ENCODE results near the gene MOB3A.

Gene MOB3A

DNA sequence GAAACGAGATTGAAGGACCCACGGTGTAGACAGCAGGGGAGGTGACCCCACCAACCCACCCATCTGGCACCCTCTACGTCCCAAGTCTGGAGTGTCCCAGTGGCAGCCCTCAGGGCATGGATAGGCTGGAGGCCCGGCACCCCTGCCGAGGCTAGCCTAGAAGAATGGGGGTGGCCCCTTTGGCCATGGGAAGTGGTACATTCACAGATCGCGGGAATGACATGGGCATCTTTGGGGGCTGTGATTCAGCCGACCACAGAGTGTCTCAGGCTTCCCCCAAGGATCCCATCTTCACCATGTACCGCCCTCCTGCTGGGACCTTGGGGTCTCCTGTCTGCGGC, 33.8 kb downstream of the MOB3A start:
- H3K4me1 ChIP-seq (ENCODE audit: insufficient read depth, low read length, poor library complexity, severe bottlenecking): peaks cover 33% of the 10 kb centered on the region
- TF ChIP-seq EZH2phosphoT487 (IDR thresholded peaks at IDR 0.05; ENCODE audit: borderline replicate concordance): no peak
- TF ChIP-seq CTCF (conservative IDR thresholded peaks at IDR 0.05; ENCODE audit: low read length): no peak
- H3K36me3 ChIP-seq (ENCODE audit: insufficient read depth, low read length): no peaks in the 10 kb centered on the region
- H3K9me2 ChIP-seq (replicated peaks; ENCODE audit: low read depth, low read length): no peaks in the 10 kb centered on the region
- no peaks in the 10 kb centered on the region for H4K20me1 ChIP-seq (ENCODE audit: insufficient read depth, low read length, poor library complexity, severe bottlenecking)
- H3K79me2 ChIP-seq (ENCODE audit: insufficient read depth, low read length): peaks cover 32% of the 10 kb centered on the region
- 0 out of 2 replicates have a peak overlapping the region, but pooled peaks have one; percentile 81 for H2AFZ ChIP-seq (ENCODE audit: low read length)
- no peaks in the 10 kb centered on the region for H3F3A ChIP-seq (ENCODE audit: low read depth)
- H3K4me2 ChIP-seq (ENCODE audit: low read depth, low read length, poor library complexity, severe bottlenecking): peak overlapping the region; percentile 98
- peak overlapping the region; percentile 96 for H3K4me3 ChIP-seq (ENCODE audit: low read length, poor library complexity, severe bottlenecking)
- H3K9ac ChIP-seq (ENCODE audit: low read depth, low read length, poor library complexity, severe bottlenecking): peak overlapping the region; percentile 93
- H3K9me3 ChIP-seq (ENCODE audit: insufficient read depth, low read depth, low read length): no peaks in the 10 kb centered on the region
- no peaks in the 10 kb centered on the region for H3K27me3 ChIP-seq (ENCODE audit: insufficient read depth, low read length, poor library complexity, severe bottlenecking)

GRCh38 chr19:2061495-2062388, 34.4 kb downstream of the MOB3A start:
- H3K9ac ChIP-seq (ENCODE audit: low read depth, low read length, poor library complexity, severe bottlenecking): peak overlapping the region; percentile 93
- no peaks in the 10 kb centered on the region for H4K20me1 ChIP-seq (ENCODE audit: insufficient read depth, low read length, poor library complexity, severe bottlenecking)
- H3K9me2 ChIP-seq (replicated peaks; ENCODE audit: low read depth, low read length): no peaks in the 10 kb centered on the region
- peaks cover 39% of the 10 kb centered on the region for H3K4me1 ChIP-seq (ENCODE audit: insufficient read depth, low read length, poor library complexity, severe bottlenecking)
- H3F3A ChIP-seq (ENCODE audit: low read depth): no peaks in the 10 kb centered on the region
- peaks cover 35% of the 10 kb centered on the region for H3K79me2 ChIP-seq (ENCODE audit: insufficient read depth, low read length)
- TF ChIP-seq CTCF (conservative IDR thresholded peaks at IDR 0.05; ENCODE audit: low read length) (no peak; the same call in 1 of the 2 replicates), EZH2phosphoT487 (IDR thresholded peaks at IDR 0.05; ENCODE audit: borderline replicate concordance) (no peak)
- peak overlapping the region; percentile 96 for H3K4me3 ChIP-seq (ENCODE audit: low read length, poor library complexity, severe bottlenecking)
- no peaks in the 10 kb centered on the region for H3K9me3 ChIP-seq (ENCODE audit: insufficient read depth, low read depth, low read length)
- peak overlapping the region; percentile 98 for H3K4me2 ChIP-seq (ENCODE audit: low read depth, low read length, poor library complexity, severe bottlenecking)
- no peaks in the 10 kb centered on the region for H3K36me3 ChIP-seq (ENCODE audit: insufficient read depth, low read length)
- H3K27me3 ChIP-seq (ENCODE audit: insufficient read depth, low read length, poor library complexity, severe bottlenecking): no peaks in the 10 kb centered on the region
- peak overlapping the region; percentile 81 for H2AFZ ChIP-seq (ENCODE audit: low read length)

DNA sequence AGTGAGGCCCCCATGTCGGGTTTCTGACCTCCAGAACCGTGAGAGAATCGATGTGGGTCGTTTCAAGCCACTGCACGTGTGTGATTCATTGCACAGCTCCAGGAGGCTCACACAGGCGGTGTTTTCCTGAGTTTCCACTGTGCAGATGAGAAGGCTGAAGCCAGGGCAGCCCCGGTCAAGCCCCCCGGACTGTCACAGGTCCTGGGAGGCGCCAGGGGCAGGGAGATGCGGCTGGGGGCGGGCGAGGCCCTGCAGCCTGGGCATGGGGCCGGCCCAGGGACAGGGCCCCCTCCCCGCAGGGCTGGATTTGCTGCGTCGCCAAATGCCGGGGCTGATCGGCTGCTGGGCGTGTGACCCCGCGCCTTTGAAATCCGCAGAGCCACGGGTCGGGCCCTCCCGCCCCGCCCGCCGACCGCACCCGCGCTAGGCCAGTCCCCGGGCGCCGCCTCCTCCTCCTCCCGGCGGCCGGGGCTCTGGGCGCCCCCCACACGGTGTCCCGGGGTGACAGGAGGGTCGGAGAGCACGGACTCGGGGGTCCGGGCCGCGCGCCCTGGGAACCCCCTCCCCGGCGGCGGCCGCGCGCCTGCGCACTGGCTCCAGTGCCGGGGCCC, 35.1 kb downstream of the MOB3A start:
- Histone ChIP-seq H3K4me1 (ENCODE audit: insufficient read depth, low read length, poor library complexity, severe bottlenecking) (peaks cover 43% of the 10 kb centered on the region), H3F3A (ENCODE audit: low read depth) (no peaks in the 10 kb centered on the region), H4K20me1 (ENCODE audit: insufficient read depth, low read length, poor library complexity, severe bottlenecking) (no peaks in the 10 kb centered on the region), H3K4me2 (ENCODE audit: low read depth, low read length, poor library complexity, severe bottlenecking) (peak overlapping the region; percentile 88), H3K79me2 (ENCODE audit: insufficient read depth, low read length) (peaks cover 37% of the 10 kb centered on the region), H3K36me3 (ENCODE audit: insufficient read depth, low read length) (no peaks in the 10 kb centered on the region), H3K4me3 (ENCODE audit: low read length, poor library complexity, severe bottlenecking) (peak overlapping the region; percentile 96), H3K9me2 (replicated peaks; ENCODE audit: low read depth, low read length) (no peaks in the 10 kb centered on the region), H3K9me3 (ENCODE audit: insufficient read depth, low read depth, low read length) (no peaks in the 10 kb centered on the region), H2AFZ (ENCODE audit: low read length) (peak overlapping the region; percentile 47; the same call in 1 of the 2 replicates), H3K9ac (ENCODE audit: low read depth, low read length, poor library complexity, severe bottlenecking) (peak overlapping the region; percentile 93), H3K27me3 (ENCODE audit: insufficient read depth, low read length, poor library complexity, severe bottlenecking) (no peaks in the 10 kb centered on the region)
- no peak for TF ChIP-seq EZH2phosphoT487 (IDR thresholded peaks at IDR 0.05; ENCODE audit: borderline replicate concordance)
- TF ChIP-seq CTCF (conservative IDR thresholded peaks at IDR 0.05; ENCODE audit: low read length): no peak

Data from Loucy (cell line).